HepG2 (cell line): Measurements from ENCODE around the gene PSMB8. TPM values are rescaled to one million over a fixed set of nuclear protein-coding genes. Genes with fewer than 3 reads are reported as not detected.
A peak's percentile ranks its signal among the peaks of the same experiment; 100 is the strongest.

Experiments
- ATF7 ChIP-seq, 2 experiments: fragments of 450-650 bp in 1 of 2; sonication (generic) in 1 of 2; formaldehyde crosslinking in 1 of 2; IDR thresholded peaks; 2 replicates each; pipeline versions ENCODE4 v1.4.0 to v1.6.1; 2016 to 2020; ENCODE audit warnings: antibody characterized with exemption in 1 of 2, mild to moderate bottlenecking in 1 of 2, missing genetic modification reagents in 1 of 2
- ATRX ChIP-seq: sonication (generic); formaldehyde crosslinking; IDR thresholded peaks from 2 replicates; pipeline ENCODE4 v1.4.0; 2020; ENCODE audit warnings: missing genetic modification reagents, borderline replicate concordance
- CEBPB ChIP-seq: IDR thresholded peaks from 2 replicates; pipeline ENCODE4 v1.6.1; 2011; ENCODE audit warnings: low read depth, low read length, improper control_type of control experiment, borderline replicate concordance
- FOXK2 ChIP-seq: fragments of 450-650 bp; IDR thresholded peaks from 2 replicates; pipeline ENCODE4 v1.6.1; 2016
- ISL2 ChIP-seq: sonication (generic); formaldehyde crosslinking; IDR thresholded peaks from 2 replicates; pipeline ENCODE4 v1.5.0; 2020; ENCODE audit warnings: missing genetic modification reagents
- MIER2 ChIP-seq: IDR thresholded peaks from 2 replicates; pipeline ENCODE4 v1.6.1; 2016; ENCODE audit warnings: missing biosample characterization, missing genetic modification reagents
- MYC ChIP-seq: sonication (generic); formaldehyde crosslinking; IDR thresholded peaks from 2 replicates; pipeline ENCODE4 v1.9.0; 2021; ENCODE audit warnings: missing genetic modification reagents, borderline replicate concordance
- NCOA1 ChIP-seq: sonication (generic); formaldehyde crosslinking; IDR thresholded peaks from 2 replicates; pipeline ENCODE4 v1.9.0; 2021; ENCODE audit warnings: missing genetic modification reagents
- NFE2L2 ChIP-seq: fragments of 150-350 bp; IDR thresholded peaks from 2 replicates; pipeline ENCODE4 v1.6.1; 2014; ENCODE audit warnings: low read length
- NPAS2 ChIP-seq: sonication (generic); formaldehyde crosslinking; IDR thresholded peaks from 2 replicates; pipeline ENCODE4 v1.8.0; 2022; ENCODE audit warnings: mild to moderate bottlenecking, missing genetic modification reagents, borderline replicate concordance
- ZBTB7A ChIP-seq: sonication (generic); formaldehyde crosslinking; IDR thresholded peaks from 2 replicates; pipeline ENCODE4 v1.8.0; 2022; ENCODE audit warnings: mild to moderate bottlenecking, missing genetic modification reagents
- ZC3H4 ChIP-seq: sonication (generic); formaldehyde crosslinking; IDR thresholded peaks from 2 replicates; pipeline ENCODE4 v1.4.0; 2020; ENCODE audit warnings: missing genetic modification reagents, borderline replicate concordance
- ZIK1 ChIP-seq: sonication (generic); formaldehyde crosslinking; IDR thresholded peaks from 2 replicates; pipeline ENCODE4 v1.5.0; 2020; ENCODE audit warnings: mild to moderate bottlenecking, low read depth, missing genetic modification reagents, borderline replicate concordance
- ZNF124 ChIP-seq: sonication (generic); formaldehyde crosslinking; IDR thresholded peaks from 2 replicates; pipeline ENCODE4 v1.4.0; 2020; ENCODE audit warnings: missing genetic modification reagents
- ZNF550 ChIP-seq: sonication (generic); formaldehyde crosslinking; IDR thresholded peaks from 2 replicates; pipeline ENCODE4 v1.4.0; 2020; ENCODE audit warnings: mild to moderate bottlenecking, missing genetic modification reagents, borderline replicate concordance
- ZNF605 ChIP-seq: sonication (generic); formaldehyde crosslinking; IDR thresholded peaks from 2 replicates; pipeline ENCODE4 v1.8.0; 2022; ENCODE audit warnings: mild to moderate bottlenecking, missing genetic modification reagents
- ZNF652 ChIP-seq: IDR thresholded peaks from 2 replicates; pipeline ENCODE4 v1.6.1; 2016; ENCODE audit warnings: low read depth, borderline replicate concordance
- ZNF773 ChIP-seq: sonication (generic); formaldehyde crosslinking; IDR thresholded peaks from 2 replicates; pipeline ENCODE4 v1.4.0; 2020; ENCODE audit warnings: missing genetic modification reagents, borderline replicate concordance
- ZSCAN31 ChIP-seq: sonication (generic); formaldehyde crosslinking; IDR thresholded peaks from 2 replicates; pipeline ENCODE4 v1.5.0; 2020; ENCODE audit warnings: low read depth, mild to moderate bottlenecking, missing genetic modification reagents
- polyA plus RNA-seq, 8 experiments: library from polyadenylated mRNA; depleted of rRNA in 3 of 8; stranded (reverse) in 7 of 8; unstranded in 1 of 8; fragments of >200 nt; fragmentation: Illumina TruSeq in 4 of 8; extraction: Trizol in 4 of 8; gene quantifications; 2 replicates each; pipeline versions ENCODE4 v1.2.1 to v1.2.3, GENCODE V29; 2011 to 2016; ENCODE audit warnings: low read depth in 4 of 8, missing spikeins in 1 of 8, mixed read lengths in 1 of 8; ENCODE audit not compliant: insufficient read depth in 1 of 8
- total RNA-seq, 5 experiments: library from RNA; depleted of rRNA; stranded (reverse); fragments of >200 nt; fragmentation: Illumina TruSeq; extraction: Trizol; gene quantifications; 2 replicates each; pipeline ENCODE4 v1.2.3, GENCODE V29; 2016; ENCODE audit warnings: low read depth in 1 of 5
- TF ChIP-seq, protein P1 (sequence below): sonication (generic); formaldehyde crosslinking; IDR thresholded peaks from 2 replicates; pipeline ENCODE4; 2020; ENCODE audit warnings: missing genetic modification reagents, mild to moderate bottlenecking, borderline replicate concordance
- TF ChIP-seq, protein P2 (sequence below): IDR thresholded peaks from 2 replicates; pipeline ENCODE4 v1.6.1; 2018; ENCODE audit warnings: missing genetic modification reagents
- TF ChIP-seq, protein P3 (sequence below): sonication (generic); formaldehyde crosslinking; conservative IDR thresholded peaks from 2 replicates; pipeline ENCODE4 v1.8.1; 2023; ENCODE audit warnings: missing genetic modification reagents
- TF ChIP-seq, protein P4 (sequence below): sonication (generic); formaldehyde crosslinking; IDR thresholded peaks from 2 replicates; pipeline ENCODE4 v1.4.0; 2020; ENCODE audit warnings: mild to moderate bottlenecking, low read depth, missing genetic modification reagents

PSMB8 gene
- total and polyA plus RNA-seq, 2 of the 13 experiments (the other 11 are each of a cell fraction or from before 2014, with no cell fraction given) = 30.7 to 64.7 TPM

DNA sequence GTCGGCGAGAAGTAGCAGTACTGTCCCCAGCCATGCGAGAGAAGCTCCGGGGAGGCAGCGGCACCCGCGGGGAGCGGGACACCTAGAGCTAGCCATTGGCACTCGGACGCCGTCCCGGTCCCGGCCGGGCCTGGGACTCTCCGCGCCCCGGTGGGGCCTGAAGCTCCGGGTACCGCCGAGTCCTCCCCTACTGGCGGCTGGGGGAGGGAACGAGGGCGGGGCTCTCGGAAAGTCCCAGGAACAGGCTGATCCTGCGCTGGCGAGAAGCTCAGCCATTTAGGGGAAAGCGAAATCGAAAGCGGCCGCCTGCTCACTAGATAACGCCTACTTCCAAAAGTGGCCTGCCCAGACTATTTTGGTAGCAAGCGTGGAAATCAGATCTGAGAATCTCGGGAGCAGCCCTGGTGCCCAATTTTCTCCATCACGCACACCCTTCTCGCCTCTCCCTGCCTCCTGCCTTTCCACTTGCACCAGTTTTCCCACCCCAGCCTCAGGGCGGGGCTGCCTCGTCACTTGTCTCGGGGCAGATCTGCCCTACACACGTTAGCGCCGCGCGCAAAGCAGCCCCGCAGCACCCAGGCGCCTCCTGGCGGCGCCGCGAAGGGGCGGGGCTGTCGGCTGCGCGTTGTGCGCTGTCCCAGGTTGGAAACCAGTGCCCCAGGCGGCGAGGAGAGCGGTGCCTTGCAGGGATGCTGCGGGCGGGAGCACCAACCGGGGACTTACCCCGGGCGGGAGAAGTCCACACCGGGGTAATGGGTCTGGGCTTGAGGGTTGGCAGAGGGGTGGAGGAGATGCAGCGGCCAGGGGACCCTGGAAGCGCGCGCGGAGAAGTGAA lies 9.9 kb upstream of the PSMB8 start, which contains the start of the genes PSMB9 and TAP1 (continued):
- TF ChIP-seq ZC3H4 (CRISPR knock-in tag) (no peak), ZNF773 (CRISPR knock-in tag) (no peak; the same call in 1 of the 2 replicates), MIER2 (CRISPR knock-in tag) (peak; percentile 87), ZSCAN31 (peak; percentile 83), ZIK1 (CRISPR knock-in tag) (0 out of 2 replicates have a peak, but pooled peaks have one; percentile 24), MYC (peak; percentile 68; the same call in 1 of the 2 replicates), ATF7 (IDR thresholded peaks at IDR 0.05) (no peak), ATF7 (CRISPR knock-in tag; IDR thresholded peaks at IDR 0.05) (no peak; the same call in 1 of the 2 replicates), CEBPB (no peak), ZNF605 (no peak), ZNF652 (CRISPR knock-in tag) (no peak), ISL2 (CRISPR knock-in tag) (0 out of 2 replicates have a peak, but pooled peaks have one; percentile 42), ZBTB7A (CRISPR knock-in tag) (no peak), NFE2L2 (no peak), NPAS2 (CRISPR knock-in tag) (no peak), ZNF550 (CRISPR knock-in tag) (no peak), ZNF124 (peak; percentile 55; the same call in 1 of the 2 replicates), NCOA1 (no peak), ATRX (no peak), FOXK2 (no peak)
- TF ChIP-seq, protein P1, sequence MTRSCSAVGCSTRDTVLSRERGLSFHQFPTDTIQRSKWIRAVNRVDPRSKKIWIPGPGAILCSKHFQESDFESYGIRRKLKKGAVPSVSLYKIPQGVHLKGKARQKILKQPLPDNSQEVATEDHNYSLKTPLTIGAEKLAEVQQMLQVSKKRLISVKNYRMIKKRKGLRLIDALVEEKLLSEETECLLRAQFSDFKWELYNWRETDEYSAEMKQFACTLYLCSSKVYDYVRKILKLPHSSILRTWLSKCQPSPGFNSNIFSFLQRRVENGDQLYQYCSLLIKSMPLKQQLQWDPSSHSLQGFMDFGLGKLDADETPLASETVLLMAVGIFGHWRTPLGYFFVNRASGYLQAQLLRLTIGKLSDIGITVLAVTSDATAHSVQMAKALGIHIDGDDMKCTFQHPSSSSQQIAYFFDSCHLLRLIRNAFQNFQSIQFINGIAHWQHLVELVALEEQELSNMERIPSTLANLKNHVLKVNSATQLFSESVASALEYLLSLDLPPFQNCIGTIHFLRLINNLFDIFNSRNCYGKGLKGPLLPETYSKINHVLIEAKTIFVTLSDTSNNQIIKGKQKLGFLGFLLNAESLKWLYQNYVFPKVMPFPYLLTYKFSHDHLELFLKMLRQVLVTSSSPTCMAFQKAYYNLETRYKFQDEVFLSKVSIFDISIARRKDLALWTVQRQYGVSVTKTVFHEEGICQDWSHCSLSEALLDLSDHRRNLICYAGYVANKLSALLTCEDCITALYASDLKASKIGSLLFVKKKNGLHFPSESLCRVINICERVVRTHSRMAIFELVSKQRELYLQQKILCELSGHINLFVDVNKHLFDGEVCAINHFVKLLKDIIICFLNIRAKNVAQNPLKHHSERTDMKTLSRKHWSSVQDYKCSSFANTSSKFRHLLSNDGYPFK = no peak; the same call in 1 of the 2 replicates
- TF ChIP-seq, protein P2, sequence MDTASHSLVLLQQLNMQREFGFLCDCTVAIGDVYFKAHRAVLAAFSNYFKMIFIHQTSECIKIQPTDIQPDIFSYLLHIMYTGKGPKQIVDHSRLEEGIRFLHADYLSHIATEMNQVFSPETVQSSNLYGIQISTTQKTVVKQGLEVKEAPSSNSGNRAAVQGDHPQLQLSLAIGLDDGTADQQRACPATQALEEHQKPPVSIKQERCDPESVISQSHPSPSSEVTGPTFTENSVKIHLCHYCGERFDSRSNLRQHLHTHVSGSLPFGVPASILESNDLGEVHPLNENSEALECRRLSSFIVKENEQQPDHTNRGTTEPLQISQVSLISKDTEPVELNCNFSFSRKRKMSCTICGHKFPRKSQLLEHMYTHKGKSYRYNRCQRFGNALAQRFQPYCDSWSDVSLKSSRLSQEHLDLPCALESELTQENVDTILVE (CRISPR knock-in tag) = peak; percentile 58; the same call in 1 of the 2 replicates
- TF ChIP-seq, protein P3, sequence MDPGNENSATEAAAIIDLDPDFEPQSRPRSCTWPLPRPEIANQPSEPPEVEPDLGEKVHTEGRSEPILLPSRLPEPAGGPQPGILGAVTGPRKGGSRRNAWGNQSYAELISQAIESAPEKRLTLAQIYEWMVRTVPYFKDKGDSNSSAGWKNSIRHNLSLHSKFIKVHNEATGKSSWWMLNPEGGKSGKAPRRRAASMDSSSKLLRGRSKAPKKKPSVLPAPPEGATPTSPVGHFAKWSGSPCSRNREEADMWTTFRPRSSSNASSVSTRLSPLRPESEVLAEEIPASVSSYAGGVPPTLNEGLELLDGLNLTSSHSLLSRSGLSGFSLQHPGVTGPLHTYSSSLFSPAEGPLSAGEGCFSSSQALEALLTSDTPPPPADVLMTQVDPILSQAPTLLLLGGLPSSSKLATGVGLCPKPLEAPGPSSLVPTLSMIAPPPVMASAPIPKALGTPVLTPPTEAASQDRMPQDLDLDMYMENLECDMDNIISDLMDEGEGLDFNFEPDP (CRISPR knock-in tag) = no peak
- TF ChIP-seq, protein P4, sequence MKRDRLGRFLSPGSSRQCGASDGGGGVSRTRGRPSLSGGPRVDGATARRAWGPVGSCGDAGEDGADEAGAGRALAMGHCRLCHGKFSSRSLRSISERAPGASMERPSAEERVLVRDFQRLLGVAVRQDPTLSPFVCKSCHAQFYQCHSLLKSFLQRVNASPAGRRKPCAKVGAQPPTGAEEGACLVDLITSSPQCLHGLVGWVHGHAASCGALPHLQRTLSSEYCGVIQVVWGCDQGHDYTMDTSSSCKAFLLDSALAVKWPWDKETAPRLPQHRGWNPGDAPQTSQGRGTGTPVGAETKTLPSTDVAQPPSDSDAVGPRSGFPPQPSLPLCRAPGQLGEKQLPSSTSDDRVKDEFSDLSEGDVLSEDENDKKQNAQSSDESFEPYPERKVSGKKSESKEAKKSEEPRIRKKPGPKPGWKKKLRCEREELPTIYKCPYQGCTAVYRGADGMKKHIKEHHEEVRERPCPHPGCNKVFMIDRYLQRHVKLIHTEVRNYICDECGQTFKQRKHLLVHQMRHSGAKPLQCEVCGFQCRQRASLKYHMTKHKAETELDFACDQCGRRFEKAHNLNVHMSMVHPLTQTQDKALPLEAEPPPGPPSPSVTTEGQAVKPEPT = no peak
